NK-92 (cell line): Measurements from ENCODE around the gene SPECC1L.

Experiments
- DNase-seq: peaks from one replicate; lab custom pipeline; 2025; ENCODE audit not compliant: unreplicated experiment; lab: John Stamatoyannopoulos, UW

SPECC1L gene

GRCh38 chr22:24412274-24412673 is 141.6 kb downstream of the SPECC1L start:
- no peak for DNase-seq

GRCh38 chr22:24413271-24413670 is 142.6 kb downstream of the SPECC1L start:
- DNase-seq = no peak

- no peak for DNase-seq
These were observed 143.2 kb downstream of the SPECC1L start for GRCh38 chr22:24413736-24414385.

- no peak for DNase-seq
These were observed 143.9 kb downstream of the SPECC1L start for GRCh38 chr22:24414523-24414922.

GRCh38 chr22:24414984-24415945 is 144.6 kb downstream of the SPECC1L start:
- DNase-seq = no peak

GRCh38 chr22:24416095-24416494 is 145.5 kb downstream of the SPECC1L start:
- DNase-seq = no peak

GRCh38 chr22:24416611-24417010 is 146.0 kb downstream of the SPECC1L start:
- no peak for DNase-seq

GRCh38 chr22:24417200-24417599 is 146.6 kb downstream of the SPECC1L start:
- no peak for DNase-seq

GRCh38 chr22:24417901-24418641 is 147.4 kb downstream of the SPECC1L start:
- DNase-seq = no peak

GRCh38 chr22:24418786-24419474 is 148.3 kb downstream of the SPECC1L start:
- DNase-seq = no peak

- no peak for DNase-seq
These were observed 148.8 kb downstream of the SPECC1L start for GRCh38 chr22:24419475-24419850.

- no peak for DNase-seq
These were observed 149.7 kb downstream of the SPECC1L start for GRCh38 chr22:24420072-24420976.

- no peak for DNase-seq
These were observed 150.3 kb downstream of the SPECC1L start for GRCh38 chr22:24420977-24421343.

GRCh38 chr22:24421428-24421931 is 150.8 kb downstream of the SPECC1L start:
- DNase-seq = no peak

GRCh38 chr22:24422102-24422665 is 151.6 kb downstream of the SPECC1L start:
- DNase-seq = no peak

GRCh38 chr22:24423519-24424000 is 152.9 kb downstream of the SPECC1L start:
- DNase-seq = no peak

GRCh38 chr22:24424001-24424900 is 153.6 kb downstream of the SPECC1L start:
- no peak for DNase-seq
